HG02642 (cell line): ENCODE data around the gene SSH2.

Experiments
- ATAC-seq: cut with Tn5 transposase; IDR thresholded peaks from one replicate; pipeline ENCODE4 v1.9.1; 2021; ENCODE audit warnings: mild to moderate bottlenecking; ENCODE audit not compliant: unreplicated experiment, poor library complexity

Gene SSH2

DNA sequence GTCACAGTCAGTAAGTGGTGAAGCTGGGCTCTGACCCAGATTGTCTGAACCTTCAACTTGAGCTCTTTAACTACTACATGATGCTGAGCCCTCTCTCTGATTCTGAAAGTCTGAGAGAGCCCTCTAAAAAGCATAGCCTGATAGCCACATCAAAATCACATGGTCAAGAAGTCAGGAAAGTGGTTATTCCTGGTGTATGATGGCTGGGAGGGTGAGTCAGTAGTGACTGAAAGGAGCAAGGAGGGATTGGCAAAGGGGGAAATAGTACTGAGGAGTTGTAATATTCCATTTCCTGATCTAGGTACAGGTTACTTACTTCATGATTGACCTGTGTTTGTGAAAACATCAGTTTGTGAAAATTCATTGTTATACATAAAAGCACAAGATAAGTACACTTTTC lies 89.1 kb downstream of the SSH2 start:
- no peak for ATAC-seq

DNA sequence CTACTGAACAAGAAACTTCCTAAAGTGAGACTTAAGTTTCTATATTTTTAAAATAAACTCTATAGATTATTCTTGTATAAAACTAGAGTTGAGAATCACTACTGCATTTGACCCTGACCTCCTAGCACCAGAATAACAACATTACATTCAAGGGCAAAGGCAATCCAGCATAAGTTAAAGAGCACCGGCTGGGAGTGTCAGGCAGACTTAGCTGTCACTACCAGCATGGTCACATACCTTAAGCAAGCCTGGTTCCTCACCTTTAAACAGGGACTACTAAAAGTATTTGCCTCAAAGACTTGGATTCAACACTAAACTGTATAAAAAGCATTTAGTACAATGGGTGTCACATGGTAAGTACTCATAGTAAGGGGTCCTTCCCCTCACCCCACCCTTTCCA lies 90.4 kb downstream of the SSH2 start:
- ATAC-seq = no peak

DNA sequence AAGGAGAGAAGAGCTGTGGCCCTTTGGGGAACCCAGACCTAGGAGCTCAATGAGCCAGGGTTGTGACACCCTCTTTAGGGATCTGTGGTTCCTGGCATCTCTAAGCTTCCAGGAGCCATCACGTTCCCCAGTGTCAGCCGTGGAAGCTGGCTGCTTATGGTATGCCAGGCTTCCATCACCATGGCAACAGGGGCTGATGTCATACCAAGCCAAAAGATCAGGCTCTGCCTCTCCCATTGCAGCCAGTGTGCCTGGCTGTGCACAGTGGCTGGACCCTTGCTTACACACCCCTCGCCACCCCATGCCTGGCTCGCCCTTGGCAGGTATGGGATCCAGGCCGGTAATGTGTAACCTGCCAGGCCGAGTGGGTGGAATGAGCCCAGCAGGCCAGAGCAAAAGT lies 91.1 kb downstream of the SSH2 start:
- ATAC-seq = no peak

DNA sequence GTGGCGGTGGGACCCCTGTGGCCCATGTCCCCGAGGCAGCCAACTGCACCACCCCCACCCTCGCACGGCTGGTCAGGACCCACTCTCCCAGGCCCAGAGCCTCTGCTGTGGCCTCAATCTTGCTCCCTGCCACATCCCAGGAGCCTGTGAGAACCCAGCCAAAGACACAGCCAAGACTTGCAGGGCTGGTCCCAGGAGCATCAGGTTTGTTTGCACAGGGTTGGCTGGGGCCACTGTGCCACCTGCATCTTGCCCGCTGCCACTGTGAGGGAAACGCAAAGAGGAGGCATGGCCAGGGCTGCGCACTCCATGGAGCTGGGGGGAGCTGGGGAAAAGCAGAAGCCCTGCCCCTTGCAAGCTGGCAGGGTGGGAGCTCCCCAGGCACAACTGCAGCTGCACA lies 92.5 kb downstream of the SSH2 start:
- no peak for ATAC-seq

DNA sequence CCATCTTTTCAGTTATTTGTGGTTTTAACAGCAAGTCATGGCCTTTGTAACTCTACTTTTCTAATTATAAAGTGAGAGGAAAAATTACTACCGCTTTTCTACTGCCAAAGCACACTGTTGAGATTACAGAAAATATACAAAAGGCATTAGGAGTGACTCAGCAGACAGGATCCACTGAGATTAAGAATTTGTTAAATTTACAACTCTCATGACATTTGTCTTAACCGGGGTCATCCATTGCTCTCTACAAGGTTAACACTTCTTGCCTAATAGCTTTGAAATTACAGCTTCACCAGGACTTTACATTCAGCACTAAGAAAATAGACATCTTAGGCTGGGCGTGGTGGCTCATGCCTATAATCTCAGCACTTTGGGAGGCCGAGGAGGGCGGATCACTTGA lies 93.4 kb downstream of the SSH2 start:
- no peak for ATAC-seq

DNA sequence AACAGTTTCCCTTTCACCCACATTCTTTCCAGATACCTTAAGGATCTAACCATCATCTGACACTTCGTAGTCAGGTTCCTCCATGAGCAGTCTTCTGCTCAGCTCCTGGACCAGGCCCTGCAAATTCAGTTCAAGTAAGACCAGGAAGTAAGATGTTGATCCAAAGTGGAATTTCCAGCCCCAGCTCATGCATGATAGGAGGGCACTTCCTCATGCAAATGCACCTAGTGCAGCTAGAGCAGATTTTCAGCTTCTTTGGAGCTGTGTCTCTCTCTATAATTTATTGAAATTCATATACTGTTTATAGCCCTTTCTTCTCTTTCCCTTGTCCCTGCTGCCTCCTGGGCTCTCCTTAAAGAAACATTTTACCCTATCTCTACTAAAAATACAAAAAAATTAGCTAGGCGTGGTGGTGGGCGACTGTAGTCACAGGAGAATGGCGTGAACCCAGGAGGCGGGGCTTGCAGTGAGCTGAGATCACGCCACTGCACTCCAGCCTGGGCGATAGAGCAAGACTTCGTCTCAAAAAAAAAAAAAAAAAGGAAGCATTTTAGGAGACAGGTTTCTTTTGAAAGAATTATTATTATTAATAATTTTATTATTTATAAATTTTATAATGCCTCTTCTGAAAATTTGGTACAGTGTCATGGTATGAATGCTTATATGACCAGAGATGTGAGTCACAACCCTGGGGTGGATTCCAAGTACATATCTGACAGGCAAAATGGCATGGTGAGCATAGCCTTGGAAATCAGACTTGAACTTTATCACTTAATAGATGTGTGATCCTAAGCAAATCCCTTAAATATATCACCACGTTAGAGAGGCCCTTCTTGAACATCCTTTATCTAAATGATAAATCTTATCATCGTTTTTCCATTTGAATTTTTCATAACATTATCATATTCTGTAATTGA lies 94.3 kb downstream of the SSH2 start:
- ATAC-seq = no peak

DNA sequence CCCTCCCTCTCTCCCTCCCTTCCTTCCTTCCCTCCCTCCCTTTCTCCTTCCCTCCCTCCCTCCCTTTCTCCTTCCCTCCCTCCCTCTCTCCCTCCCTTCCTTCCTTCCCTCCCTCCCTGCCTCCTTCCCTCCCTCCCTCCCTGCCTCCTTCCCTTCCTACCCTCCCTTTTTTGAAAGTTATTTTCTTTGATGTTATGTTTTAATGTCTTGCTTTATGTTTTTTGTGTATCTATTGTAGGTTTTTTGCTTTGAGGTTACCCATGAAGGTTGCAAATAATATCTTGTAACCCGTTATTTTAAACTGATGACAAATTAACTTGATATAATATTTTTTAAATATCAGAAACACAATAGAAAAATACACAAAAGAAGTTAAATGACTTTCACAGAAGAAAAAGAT lies 96.2 kb downstream of the SSH2 start:
- no peak for ATAC-seq

DNA sequence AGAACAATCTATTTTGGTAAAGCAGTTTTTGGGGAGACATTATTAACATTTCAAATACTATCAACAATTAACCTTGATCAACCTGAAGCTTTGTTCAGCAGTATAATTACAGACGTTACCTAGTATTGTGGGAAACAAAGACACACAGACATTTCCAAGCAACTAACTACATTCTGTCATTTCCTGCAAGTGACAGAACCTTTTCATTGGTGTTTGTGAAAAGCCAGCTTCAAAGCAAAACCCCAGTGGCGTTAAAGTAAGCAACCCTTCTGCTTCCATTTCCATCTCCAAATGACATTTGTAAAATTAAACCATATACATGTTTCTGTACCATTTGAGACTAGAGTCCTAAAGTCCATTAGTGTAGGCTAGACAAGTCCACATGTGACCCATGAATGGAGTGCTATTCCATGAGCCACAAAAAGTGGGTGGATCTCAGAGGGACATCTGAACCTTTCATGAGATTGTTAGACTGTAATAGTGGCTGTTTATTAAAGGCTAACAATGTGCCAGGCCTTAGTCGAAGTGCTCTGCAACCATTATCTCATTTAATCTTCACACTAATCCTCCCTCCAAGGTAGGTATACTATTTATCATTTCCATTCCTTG lies 101.2 kb downstream of the SSH2 start:
- no peak for ATAC-seq

DNA sequence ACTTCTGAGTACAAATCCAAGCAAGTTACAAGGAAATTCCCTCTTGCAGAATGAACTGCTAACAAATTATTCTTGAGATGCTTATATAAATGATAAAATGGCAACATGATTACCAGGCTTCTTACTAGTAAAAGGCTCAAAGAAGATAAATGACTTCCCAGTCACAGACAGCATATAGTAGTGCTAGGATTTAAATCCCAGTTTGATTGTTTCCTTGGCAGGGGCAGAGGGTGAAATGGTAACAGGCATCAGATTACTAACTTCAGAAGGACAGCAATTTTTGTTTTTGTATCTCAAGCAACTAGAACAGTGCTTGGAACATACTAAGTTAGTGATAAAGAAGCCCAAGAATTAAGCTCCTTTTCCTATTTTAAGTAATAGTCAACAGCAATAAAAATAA lies 102.8 kb downstream of the SSH2 start:
- no peak for ATAC-seq

DNA sequence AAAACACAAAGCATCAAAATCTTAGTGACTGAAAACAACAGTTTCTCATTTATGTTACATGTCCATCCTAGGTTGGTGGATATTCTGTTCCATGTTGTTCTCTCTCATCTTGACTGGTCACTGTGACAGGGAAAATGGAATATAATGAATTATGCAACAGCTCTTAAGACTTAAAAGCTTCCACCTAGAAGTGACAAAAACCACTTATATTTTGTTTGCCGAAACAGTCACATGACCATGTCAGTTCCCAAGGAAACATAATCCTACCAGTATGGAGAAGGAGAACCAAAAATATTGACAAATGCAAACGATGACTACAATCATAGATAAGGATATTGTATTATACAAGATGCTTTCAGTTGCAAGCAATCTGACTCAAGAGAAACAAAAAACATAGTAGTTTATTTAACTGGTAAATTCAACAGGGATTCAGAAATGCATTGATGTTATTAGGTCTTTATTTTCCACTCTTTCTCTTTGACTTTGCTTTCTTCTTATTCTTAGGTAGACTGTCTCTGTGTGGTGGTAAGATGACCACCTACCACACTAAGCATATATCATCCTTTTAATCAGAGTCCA lies 103.8 kb downstream of the SSH2 start:
- no peak for ATAC-seq

DNA sequence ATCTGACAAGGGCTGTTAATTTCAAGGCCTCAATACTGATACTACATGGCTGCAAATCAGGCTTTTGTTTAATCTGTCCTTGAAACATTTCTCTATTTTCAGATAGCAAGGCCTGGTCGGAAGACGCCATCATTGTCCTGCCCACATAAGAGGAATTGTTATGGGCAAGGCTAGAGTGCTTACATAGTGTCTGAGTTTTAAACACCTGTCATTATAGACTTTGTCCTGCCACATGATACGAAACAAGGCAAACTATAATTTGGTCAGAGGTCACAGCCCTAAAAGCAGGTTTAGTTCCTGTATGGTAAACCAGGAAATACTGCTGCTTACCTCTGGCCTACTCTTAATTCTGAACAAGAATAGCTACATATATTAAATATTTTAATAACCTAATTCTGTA lies 104.4 kb downstream of the SSH2 start:
- no peak for ATAC-seq

DNA sequence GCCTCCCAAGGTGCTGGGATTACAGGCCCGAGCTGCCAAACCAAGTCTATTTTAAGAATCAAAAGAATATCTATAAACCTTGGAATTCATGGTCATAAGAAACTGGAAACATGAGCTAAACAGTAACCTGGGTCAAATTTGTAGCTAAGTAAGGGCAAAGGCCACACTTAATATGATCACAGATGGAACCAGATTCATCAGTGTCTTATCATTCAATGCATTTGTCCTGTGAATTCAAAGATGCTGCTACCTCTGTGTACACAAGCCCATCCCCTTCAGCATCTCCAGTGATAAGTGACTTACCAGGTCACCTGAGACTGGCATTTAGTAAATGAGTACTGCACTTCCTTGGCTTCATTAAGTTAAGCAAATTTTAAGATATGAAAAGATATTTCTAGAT lies 108.1 kb downstream of the SSH2 start:
- no peak for ATAC-seq

DNA sequence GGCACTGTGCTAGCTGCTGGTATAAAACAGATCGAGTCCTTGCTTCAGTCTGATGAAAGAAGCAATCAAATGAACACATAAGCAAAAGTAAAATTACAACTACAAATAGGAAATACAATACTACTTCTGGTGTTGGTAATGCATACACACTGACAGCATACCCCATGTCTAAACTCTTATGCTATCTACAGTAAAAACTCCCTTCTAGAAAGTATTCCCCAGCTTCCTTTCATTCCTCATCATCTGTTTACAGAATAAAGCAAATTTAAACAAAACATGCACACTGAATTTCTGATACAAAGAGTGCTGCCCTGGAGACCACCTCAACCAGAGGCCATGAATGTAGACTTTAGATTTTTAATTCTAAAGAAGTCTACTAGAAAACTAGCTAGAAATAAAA lies 109.6 kb downstream of the SSH2 start:
- ATAC-seq = no peak

DNA sequence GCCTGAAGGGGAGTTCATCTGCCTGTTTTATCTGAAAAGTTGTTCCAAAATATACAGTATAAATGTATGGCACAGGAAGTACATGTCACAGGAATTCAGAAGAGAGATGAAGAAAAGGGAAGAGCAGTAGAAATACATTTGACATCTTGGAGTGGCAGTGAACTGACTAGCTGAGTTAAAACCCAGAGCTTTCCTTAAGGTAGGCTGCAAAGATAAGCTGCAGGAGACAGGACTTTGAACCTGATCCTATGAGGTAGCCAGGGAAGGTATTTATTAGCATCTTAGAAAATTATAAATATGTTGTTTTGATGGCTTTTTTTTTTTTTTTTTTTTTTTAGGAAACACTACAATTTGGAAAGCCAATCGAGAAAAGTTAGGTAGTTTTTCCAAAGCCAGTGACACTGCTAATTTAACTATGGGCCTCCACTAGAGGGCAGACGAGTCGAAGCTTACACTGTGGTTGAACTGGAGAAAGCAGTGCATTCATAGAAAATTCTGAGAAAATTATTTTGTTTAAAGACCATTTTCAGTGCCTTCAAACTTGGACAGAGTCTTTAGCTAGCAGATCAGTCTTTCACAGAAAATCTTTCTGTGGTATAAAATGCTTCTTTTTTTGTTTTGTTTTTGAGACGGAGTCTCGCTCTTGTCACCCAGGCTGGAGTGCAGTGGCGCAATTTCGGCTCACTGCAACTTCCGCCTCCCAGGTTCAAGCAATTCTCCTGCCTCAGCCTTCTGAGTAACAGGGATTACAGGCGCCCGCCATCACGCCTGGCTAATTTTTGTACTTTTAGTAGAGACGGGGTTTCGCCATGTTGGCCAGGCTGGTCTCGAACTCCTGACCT lies 122.3 kb downstream of the SSH2 start:
- no peak for ATAC-seq

DNA sequence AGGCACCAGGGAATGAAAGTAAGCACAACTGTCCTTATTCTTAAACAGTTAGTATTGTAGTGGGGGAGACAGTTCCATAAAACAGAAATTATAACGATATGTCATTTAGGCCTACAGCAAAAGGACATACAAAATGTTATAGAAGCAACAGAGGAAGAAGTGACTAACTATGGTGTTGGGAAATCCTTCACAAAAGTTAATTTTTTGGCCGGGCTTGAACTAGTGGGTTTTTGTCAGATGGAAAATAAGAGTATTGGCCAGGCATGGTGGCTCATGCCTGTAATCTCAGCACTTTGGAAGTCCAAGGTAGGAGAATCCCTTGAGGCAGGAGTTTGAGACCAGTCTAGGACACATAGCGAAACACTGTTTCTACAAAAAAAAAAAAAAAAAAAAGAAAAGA lies 127.8 kb downstream of the SSH2 start:
- ATAC-seq = no peak

DNA sequence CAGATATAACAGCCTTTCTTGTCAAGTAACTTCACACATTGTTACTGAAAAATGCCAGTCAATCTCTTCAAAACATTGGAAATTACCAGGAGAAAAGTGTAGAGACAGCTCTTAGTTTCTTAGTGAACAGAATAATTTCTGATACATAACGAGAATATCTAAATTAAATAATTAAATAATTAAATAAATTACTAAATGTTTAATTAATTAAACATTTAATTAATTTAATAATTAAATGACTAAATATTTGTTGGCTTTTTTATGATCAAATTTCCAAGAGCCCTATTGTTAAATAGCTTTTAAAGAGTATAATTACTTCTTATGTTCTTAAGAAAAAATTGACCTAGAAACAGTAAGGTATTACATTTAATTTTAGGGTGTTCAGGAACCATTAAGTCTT lies 129.6 kb downstream of the SSH2 start:
- no peak for ATAC-seq

DNA sequence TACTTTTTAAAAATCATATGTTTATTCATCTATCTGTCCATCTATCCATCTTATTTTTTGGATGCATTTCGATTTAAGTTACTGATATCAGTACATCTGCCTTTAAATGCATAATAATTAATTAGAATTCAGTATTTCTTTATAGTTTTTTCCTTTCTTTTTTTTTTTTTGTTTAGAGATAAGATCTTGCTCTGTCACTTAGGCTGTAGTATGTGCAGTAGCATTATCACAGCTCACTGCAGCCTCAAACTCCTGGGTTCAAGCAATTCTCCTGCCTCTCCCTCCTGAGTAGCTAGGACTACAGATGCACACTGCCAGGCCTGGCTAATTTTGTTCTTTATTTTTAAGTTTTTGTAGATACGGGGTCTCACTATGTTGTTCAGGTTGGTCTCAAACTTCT lies 133.4 kb downstream of the SSH2 start:
- ATAC-seq = no peak

DNA sequence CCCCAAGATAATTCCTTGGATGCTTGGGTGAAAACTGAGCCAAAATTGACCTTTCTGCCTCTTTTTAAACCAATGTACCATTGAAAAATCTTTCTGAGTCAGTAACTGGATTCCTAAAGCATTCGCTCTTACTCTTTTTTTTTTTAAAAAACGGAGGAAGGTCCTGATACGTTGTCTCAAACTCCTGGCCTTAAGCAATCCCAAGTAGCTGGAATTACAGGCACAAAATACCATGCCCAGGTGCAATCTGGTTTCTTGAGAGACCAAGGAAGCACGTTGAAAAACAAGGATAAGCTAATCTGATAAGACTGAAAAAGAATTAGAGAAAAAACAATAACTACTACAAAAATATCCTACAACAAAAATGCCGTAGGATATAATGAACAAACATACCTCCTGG lies 136.5 kb downstream of the SSH2 start:
- ATAC-seq = no peak

DNA sequence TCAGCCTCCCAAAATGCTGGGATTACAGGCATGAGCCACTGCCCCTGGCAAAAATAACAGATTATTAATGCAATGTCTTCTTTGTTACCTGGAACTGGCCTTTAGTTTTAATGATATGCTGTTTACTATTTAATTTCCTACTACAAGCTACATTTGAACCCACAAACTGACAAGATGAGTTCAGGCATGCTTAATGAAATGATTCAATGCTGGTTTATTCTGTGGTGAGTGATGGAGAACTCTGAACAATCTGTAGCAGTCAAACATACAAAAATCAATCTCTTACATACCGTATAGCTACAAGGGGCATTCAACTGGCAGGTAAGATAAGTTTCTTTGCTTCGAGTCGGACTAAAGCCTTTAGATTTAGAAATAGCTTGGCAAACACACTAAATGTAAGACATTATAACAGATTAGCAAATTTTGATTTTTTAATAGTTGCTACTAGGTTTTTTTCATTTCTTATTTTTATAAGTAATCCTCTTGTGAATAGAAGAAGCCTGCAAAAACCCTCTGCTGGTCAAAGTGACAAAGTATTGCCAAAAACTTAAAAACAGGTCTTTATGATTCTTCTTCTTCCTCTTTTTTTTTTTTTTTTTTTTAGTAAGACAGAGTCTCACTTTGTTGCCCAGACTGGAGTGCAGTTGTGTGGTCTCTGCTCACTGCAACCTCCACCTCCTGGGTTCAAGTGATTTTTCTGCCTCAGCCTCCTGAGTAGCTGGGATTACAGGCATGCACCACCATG lies 138.5 kb downstream of the SSH2 start:
- ATAC-seq = no peak
